HepG2 (cell line): ENCODE measurements around the gene SGMS1. TPM values are rescaled to one million over a fixed set of nuclear protein-coding genes. Genes with fewer than 3 reads are reported as not detected.

Experiments used
- ATAC-seq: fragments of 200-7000 bp; cut with Tn5 transposase; 3 replicates; pipeline ENCODE4 v1.9.1; 2020; ENCODE audit warnings: mild to moderate bottlenecking, moderate library complexity
- BruUV-seq: library from RNA; stranded (reverse); fragments of 400-500 nt; replicated peaks from 2 replicates; lab custom pipeline; 2021; lab: Mats Ljungman, UMichigan
- CTCF ChIA-PET: fragments of 300-600 bp; formaldehyde crosslinking; extraction: SDS; loops from one replicate; lab custom pipeline; 2021; ENCODE audit warnings: low total read pairs, inconsistent platforms, low intra/inter-chr PET ratio; lab: Yijun Ruan, JAX
- POLR2A ChIA-PET: fragments of 350-600 bp; sonication (Branson Sonifier 250); formaldehyde crosslinking; loops from one replicate; lab custom pipeline; 2020; ENCODE audit warnings: antibody characterized with exemption, inconsistent platforms; lab: Yijun Ruan, JAX
- DNase-seq: peaks from one replicate; pipeline ENCODE4 v3.0.0-alpha.2; 2015; ENCODE audit warnings: low spot score
- FAIRE-seq: peaks from 3 replicates; lab custom pipeline; 2011; peaks lifted over from hg19 to GRCh38; lab: Jason Lieb, UNC
- H2AFZ ChIP-seq: one replicate; pipeline ENCODE4 v1.6.1; 2011; ENCODE audit warnings: low read length, inconsistent platforms
- H3K27ac ChIP-seq: fragments of 300-600 bp; 3 replicates; pipeline ENCODE4 v1.8.0; 2011; ENCODE audit warnings: mixed run types, mild to moderate bottlenecking, mixed read lengths, low read length, inconsistent platforms; ENCODE audit not compliant: insufficient read depth; ENCODE audit errors: extremely low read length
- H3K27me3 ChIP-seq, 2 experiments: fragments of 200-600 bp in 1 of 2; 2 replicates in 1 of 2; 3 replicates in 1 of 2; pipeline versions ENCODE4 v1.6.0 to v1.8.0; 2011; ENCODE audit warnings: low read length in 2 of 2, mild to moderate bottlenecking in 2 of 2, moderate library complexity in 2 of 2, inconsistent platforms in 1 of 2; ENCODE audit not compliant: insufficient read depth in 2 of 2, control insufficient read depth in 1 of 2
- H3K36me3 ChIP-seq, 2 experiments: fragments of 200-600 bp in 1 of 2; replicated peaks in 1 of 2; 2 replicates in 1 of 2; 3 replicates in 1 of 2; pipeline versions ENCODE4 v1.5.1 to v1.8.0; 2011; ENCODE audit warnings: low read length in 2 of 2, inconsistent platforms in 1 of 2; ENCODE audit not compliant: insufficient read depth in 2 of 2, control insufficient read depth in 1 of 2
- H3K4me1 ChIP-seq: 2 replicates; pipeline ENCODE4 v1.5.1; 2012; ENCODE audit warnings: low read length, inconsistent platforms; ENCODE audit not compliant: insufficient read depth
- H3K4me2 ChIP-seq: 2 replicates; pipeline ENCODE4 v1.6.0; 2011; ENCODE audit warnings: low read depth, low read length, inconsistent platforms
- H3K4me3 ChIP-seq, 3 experiments: fragments of 200-600 bp in 1 of 3; sonication (generic), shearing (Covaris generic) in 1 of 3; replicated peaks in 1 of 3; 2 replicates each; pipeline ENCODE4 v1.5.1; 2011 to 2016; ENCODE audit warnings: low read length in 3 of 3, inconsistent platforms in 2 of 3, low read depth in 2 of 3, mild to moderate bottlenecking in 2 of 3, control low read depth in 1 of 3, mixed read lengths in 1 of 3; ENCODE audit not compliant: insufficient read depth in 1 of 3
- H3K79me2 ChIP-seq: one replicate; pipeline ENCODE4 v1.6.1; 2011; ENCODE audit warnings: low read length, inconsistent platforms; ENCODE audit not compliant: insufficient read depth
- H3K9ac ChIP-seq: 2 replicates; pipeline ENCODE4 v1.6.0; 2011; ENCODE audit warnings: mild to moderate bottlenecking, low read depth, low read length, inconsistent platforms; ENCODE audit not compliant: insufficient read depth
- H3K9me3 ChIP-seq: 2 replicates; pipeline ENCODE4 v1.5.1; 2012; ENCODE audit warnings: mild to moderate bottlenecking, low read length
- H4K20me1 ChIP-seq: 2 replicates; pipeline ENCODE4 v1.6.0; 2011; ENCODE audit warnings: inconsistent platforms, mild to moderate bottlenecking, low read length, moderate library complexity; ENCODE audit not compliant: insufficient read depth
- CBX2 ChIP-seq, 2 experiments: fragments of 200-600 bp in 1 of 2; sonication (generic); formaldehyde crosslinking in 1 of 2; IDR thresholded peaks; 2 replicates each; pipeline versions ENCODE4 v1.7.0 to v1.8.1; 2018 to 2022; ENCODE audit warnings: low read depth in 2 of 2, low read length in 1 of 2, mild to moderate bottlenecking in 1 of 2, missing genetic modification reagents in 1 of 2
- CEBPB ChIP-seq: IDR thresholded peaks from 2 replicates; pipeline ENCODE4 v1.6.1; 2011; ENCODE audit warnings: low read depth, low read length, improper control_type of control experiment, borderline replicate concordance
- GATAD2A ChIP-seq: IDR thresholded peaks from 2 replicates; pipeline ENCODE4 v1.6.1; 2016
- SP140L ChIP-seq: sonication (generic); formaldehyde crosslinking; IDR thresholded peaks from 2 replicates; pipeline ENCODE4 v1.4.0; 2020; ENCODE audit warnings: missing genetic modification reagents, borderline replicate concordance
- ZNF569 ChIP-seq: sonication (generic); formaldehyde crosslinking; IDR thresholded peaks from 2 replicates; pipeline ENCODE4 v1.5.0; 2020; ENCODE audit warnings: mild to moderate bottlenecking, missing genetic modification reagents, moderate library complexity, borderline replicate concordance
- WGBS: methylation state at CpG from one replicate; pipeline ENCODE4 v1.1.6; 2017; ENCODE audit warnings: low lambda C conversion rate; 5-methylcytosine and 5-hydroxymethylcytosine counted together
- in situ Hi-C: cut with HindIII; loops from 2 replicates; pipeline ENCODE4 v1.10.0; 2017; ENCODE audit warnings: low pct_unique_long_range_greater_than_20kb; ENCODE audit not compliant: extremely low pct_ligation_motif_present
- intact Hi-C: fragments of 100-400 bp; cut with micrococcal nuclease; formaldehyde crosslinking; loops from one replicate; pipeline ENCODE4 v1.10.0; 2022; ENCODE audit not compliant: unreplicated experiment
- polyA plus RNA-seq, 8 experiments: library from polyadenylated mRNA; depleted of rRNA in 3 of 8; stranded (reverse) in 7 of 8; unstranded in 1 of 8; fragments of >200 nt; fragmentation: Illumina TruSeq in 4 of 8; extraction: Trizol in 4 of 8; gene quantifications; 2 replicates each; pipeline versions ENCODE4 v1.2.1 to v1.2.3, GENCODE V29; 2011 to 2016; ENCODE audit warnings: low read depth in 4 of 8, missing spikeins in 1 of 8, mixed read lengths in 1 of 8; ENCODE audit not compliant: insufficient read depth in 1 of 8
- total RNA-seq, 5 experiments: library from RNA; depleted of rRNA; stranded (reverse); fragments of >200 nt; fragmentation: Illumina TruSeq; extraction: Trizol; gene quantifications; 2 replicates each; pipeline ENCODE4 v1.2.3, GENCODE V29; 2016; ENCODE audit warnings: low read depth in 1 of 5
- TF ChIP-seq, protein P1 (sequence below): sonication (generic); formaldehyde crosslinking; IDR thresholded peaks from 2 replicates; pipeline ENCODE4 v1.5.1; 2020; ENCODE audit warnings: mild to moderate bottlenecking, missing genetic modification reagents, moderate library complexity
- TF ChIP-seq, protein P2 (sequence below): sonication (generic); formaldehyde crosslinking; IDR thresholded peaks from 2 replicates; pipeline ENCODE4 v1.8.0; 2022; ENCODE audit warnings: mild to moderate bottlenecking, missing genetic modification reagents, borderline replicate concordance
- TF ChIP-seq, protein P3 (sequence below): sonication (generic); formaldehyde crosslinking; IDR thresholded peaks from 2 replicates; pipeline ENCODE4 v1.5.1; 2020; ENCODE audit warnings: missing genetic modification reagents, mild to moderate bottlenecking, borderline replicate concordance

Gene SGMS1
- total and polyA plus RNA-seq, 2 of the 13 experiments (the other 11 are each of a cell fraction or from before 2014, with no cell fraction given), result 6.5 to 15.1 TPM

DNA sequence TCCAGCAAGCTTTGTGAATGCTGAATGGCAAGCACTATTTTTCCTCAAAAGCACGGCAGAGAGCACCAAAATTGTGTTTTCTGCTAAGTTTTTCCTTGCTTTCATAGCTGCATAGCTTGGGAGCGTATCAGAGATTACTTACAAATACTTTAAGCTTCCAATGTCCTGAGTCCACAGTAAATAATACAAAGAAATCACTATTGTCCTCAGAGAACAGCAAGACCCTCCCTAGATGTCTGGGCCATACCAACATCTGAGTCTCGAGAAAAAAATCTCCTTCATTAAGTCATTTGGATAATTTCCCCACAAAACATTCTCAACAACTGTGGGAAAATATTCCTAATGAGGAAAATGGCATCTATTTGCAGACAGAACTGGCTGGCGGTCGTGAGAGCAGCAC lies 41.7 kb downstream of the SGMS1 start (continued):
- TF ChIP-seq, protein P1, sequence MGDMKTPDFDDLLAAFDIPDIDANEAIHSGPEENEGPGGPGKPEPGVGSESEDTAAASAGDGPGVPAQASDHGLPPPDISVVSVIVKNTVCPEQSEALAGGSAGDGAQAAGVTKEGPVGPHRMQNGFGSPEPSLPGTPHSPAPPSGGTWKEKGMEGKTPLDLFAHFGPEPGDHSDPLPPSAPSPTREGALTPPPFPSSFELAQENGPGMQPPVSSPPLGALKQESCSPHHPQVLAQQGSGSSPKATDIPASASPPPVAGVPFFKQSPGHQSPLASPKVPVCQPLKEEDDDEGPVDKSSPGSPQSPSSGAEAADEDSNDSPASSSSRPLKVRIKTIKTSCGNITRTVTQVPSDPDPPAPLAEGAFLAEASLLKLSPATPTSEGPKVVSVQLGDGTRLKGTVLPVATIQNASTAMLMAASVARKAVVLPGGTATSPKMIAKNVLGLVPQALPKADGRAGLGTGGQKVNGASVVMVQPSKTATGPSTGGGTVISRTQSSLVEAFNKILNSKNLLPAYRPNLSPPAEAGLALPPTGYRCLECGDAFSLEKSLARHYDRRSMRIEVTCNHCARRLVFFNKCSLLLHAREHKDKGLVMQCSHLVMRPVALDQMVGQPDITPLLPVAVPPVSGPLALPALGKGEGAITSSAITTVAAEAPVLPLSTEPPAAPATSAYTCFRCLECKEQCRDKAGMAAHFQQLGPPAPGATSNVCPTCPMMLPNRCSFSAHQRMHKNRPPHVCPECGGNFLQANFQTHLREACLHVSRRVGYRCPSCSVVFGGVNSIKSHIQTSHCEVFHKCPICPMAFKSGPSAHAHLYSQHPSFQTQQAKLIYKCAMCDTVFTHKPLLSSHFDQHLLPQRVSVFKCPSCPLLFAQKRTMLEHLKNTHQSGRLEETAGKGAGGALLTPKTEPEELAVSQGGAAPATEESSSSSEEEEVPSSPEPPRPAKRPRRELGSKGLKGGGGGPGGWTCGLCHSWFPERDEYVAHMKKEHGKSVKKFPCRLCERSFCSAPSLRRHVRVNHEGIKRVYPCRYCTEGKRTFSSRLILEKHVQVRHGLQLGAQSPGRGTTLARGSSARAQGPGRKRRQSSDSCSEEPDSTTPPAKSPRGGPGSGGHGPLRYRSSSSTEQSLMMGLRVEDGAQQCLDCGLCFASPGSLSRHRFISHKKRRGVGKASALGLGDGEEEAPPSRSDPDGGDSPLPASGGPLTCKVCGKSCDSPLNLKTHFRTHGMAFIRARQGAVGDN (CRISPR knock-in tag), result no peak
- TF ChIP-seq, protein P2, sequence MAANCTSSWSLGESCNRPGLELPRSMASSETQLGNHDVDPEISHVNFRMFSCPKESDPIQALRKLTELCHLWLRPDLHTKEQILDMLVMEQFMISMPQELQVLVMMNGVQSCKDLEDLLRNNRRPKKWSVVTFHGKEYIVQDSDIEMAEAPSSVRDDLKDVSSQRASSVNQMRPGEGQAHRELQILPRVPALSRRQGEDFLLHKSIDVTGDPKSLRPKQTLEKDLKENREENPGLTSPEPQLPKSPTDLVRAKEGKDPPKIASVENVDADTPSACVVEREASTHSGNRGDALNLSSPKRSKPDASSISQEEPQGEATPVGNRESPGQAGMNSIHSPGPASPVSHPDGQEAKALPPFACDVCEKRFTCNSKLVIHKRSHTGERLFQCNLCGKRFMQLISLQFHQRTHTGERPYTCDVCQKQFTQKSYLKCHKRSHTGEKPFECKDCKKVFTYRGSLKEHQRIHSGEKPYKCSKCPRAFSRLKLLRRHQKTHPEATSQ (CRISPR knock-in tag), result no peak
- TF ChIP-seq ZNF569 (CRISPR knock-in tag), result no peak
- no peak for TF ChIP-seq CBX2 (IDR thresholded peaks at IDR 0.05; ENCODE audit: low read depth, low read length)
- TF ChIP-seq CBX2 (CRISPR knock-in tag; IDR thresholded peaks at IDR 0.05; ENCODE audit: low read depth), result no peak
- no peak for TF ChIP-seq SP140L (CRISPR knock-in tag)

DNA sequence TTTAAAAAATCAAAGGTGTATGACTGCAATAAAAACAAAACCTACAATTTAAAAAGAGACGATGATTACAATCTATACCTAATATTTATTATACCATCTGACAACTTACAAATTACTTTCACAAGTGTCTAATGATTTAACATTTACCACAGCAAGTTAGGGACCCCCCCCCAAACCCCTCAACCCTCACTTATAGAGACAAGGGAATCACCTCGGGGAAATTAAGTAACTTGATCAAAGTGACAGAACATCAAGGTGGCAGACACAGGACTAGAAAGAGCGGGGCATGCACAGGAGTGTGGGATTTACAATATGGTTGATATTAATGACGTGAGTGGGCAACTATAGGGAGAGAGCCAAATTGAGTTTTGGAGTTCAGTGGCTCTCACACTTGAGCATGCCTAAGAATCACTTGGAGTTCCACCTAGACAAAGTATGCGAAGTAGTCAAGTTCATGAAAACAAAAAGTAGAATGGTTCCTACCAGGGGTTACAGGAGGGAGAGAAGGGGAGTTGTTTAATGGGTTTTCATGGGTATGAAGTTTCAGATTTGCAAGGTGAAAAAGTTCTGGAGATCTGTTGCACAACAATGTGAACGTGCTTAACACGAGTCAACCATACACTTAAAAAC lies 43.4 kb downstream of the SGMS1 start:
- Histone ChIP-seq H3K27me3 (no peaks in the 10 kb centered on the region), H3K4me3 (no peak overlapping the region), H3K4me1 (peaks cover 34% of the 10 kb centered on the region), H4K20me1 (no peaks in the 10 kb centered on the region), H3K4me2 (no peak overlapping the region), H3K9me3 (no peaks in the 10 kb centered on the region), H3K9ac (no peak overlapping the region), H3K36me3 (no peaks in the 10 kb centered on the region; a peak in 1 of 5 replicates), H3K79me2 (peaks cover 6% of the 10 kb centered on the region), H2AFZ (no peak overlapping the region), H3K27ac (no peak overlapping the region)
- no TSS peak for BruUV-seq
- DNase-seq, result no peak
- TF ChIP-seq CEBPB (0 out of 2 replicates have a peak, but pooled peaks have one; percentile 12), GATAD2A (CRISPR knock-in tag) (0 out of 2 replicates have a peak, but pooled peaks have one; percentile 0)
- TF ChIP-seq, protein P3, sequence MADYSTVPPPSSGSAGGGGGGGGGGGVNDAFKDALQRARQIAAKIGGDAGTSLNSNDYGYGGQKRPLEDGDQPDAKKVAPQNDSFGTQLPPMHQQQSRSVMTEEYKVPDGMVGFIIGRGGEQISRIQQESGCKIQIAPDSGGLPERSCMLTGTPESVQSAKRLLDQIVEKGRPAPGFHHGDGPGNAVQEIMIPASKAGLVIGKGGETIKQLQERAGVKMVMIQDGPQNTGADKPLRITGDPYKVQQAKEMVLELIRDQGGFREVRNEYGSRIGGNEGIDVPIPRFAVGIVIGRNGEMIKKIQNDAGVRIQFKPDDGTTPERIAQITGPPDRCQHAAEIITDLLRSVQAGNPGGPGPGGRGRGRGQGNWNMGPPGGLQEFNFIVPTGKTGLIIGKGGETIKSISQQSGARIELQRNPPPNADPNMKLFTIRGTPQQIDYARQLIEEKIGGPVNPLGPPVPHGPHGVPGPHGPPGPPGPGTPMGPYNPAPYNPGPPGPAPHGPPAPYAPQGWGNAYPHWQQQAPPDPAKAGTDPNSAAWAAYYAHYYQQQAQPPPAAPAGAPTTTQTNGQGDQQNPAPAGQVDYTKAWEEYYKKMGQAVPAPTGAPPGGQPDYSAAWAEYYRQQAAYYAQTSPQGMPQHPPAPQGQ (CRISPR knock-in tag), result no peak
- POLR2A ChIA-PET, result no interaction called here
- in situ Hi-C loops, result no loop called here
- WGBS, result 89% methylated on average over 7 of the region's 7 CpGs
- intact Hi-C loops, result loop anchor here (5.0 kb wide), 1 partner anchor 622 kb away; no protein-coding TSS in a partner anchor
- ATAC-seq, result no peak
- CTCF ChIA-PET, result no interaction called here
- no peak for FAIRE-seq
